ENCODE measurements around the gene PRSS23. TPM values are rescaled to one million over a fixed set of nuclear protein-coding genes. Genes with fewer than 3 reads are reported as not detected.
A peak's percentile ranks its signal among the peaks of the same experiment; 100 is the strongest.

PRSS23 gene
- total RNA-seq, 4 donors from 2014 or later: 11.9 to 36.3 (median 29.0) TPM

DNA sequence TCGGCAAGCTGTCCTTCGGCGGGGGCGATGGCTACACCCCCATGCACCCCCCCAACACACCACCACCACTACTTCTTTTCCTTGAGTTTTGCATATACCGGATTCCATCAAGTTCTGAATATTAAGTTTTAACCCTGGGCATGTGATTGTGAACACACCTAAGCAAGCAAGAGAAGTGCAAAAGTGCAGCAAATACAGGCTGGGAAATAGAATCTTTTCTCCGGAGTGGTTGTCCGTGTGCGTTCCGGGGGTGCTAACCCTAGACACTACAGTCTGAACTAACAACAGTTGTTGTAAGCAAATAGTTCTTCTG is 574 bp downstream of the PRSS23 start:
- no peaks in the 10 kb centered on the region for H3K36me3 ChIP-seq
- no peaks in the 10 kb centered on the region for H3K27me3 ChIP-seq
- H3K4me1 ChIP-seq: peaks cover 0 to 50% (median 11%) of the 10 kb centered on the region in 4 donors
- H3K27ac ChIP-seq: peak overlapping the region; percentile 47 to 83 (median 76)
- no peaks in the 10 kb centered on the region for H3K9me3 ChIP-seq
- TF ChIP-seq EP300 (IDR thresholded peaks at IDR 0.05) (no peak), POLR2A (IDR thresholded peaks at IDR 0.05) (no peak)
- TF ChIP-seq, protein P1, sequence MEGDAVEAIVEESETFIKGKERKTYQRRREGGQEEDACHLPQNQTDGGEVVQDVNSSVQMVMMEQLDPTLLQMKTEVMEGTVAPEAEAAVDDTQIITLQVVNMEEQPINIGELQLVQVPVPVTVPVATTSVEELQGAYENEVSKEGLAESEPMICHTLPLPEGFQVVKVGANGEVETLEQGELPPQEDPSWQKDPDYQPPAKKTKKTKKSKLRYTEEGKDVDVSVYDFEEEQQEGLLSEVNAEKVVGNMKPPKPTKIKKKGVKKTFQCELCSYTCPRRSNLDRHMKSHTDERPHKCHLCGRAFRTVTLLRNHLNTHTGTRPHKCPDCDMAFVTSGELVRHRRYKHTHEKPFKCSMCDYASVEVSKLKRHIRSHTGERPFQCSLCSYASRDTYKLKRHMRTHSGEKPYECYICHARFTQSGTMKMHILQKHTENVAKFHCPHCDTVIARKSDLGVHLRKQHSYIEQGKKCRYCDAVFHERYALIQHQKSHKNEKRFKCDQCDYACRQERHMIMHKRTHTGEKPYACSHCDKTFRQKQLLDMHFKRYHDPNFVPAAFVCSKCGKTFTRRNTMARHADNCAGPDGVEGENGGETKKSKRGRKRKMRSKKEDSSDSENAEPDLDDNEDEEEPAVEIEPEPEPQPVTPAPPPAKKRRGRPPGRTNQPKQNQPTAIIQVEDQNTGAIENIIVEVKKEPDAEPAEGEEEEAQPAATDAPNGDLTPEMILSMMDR (IDR thresholded peaks at IDR 0.05): no peak
- peak overlapping the region; percentile 52 to 76 (median 68) for H3K4me3 ChIP-seq
- no peak for DNase-seq (ENCODE audit: low spot score in 2 of 2)
- 2 to 4% methylated on average over 9 of the region's 9 CpGs for WGBS, 2 donors

DNA sequence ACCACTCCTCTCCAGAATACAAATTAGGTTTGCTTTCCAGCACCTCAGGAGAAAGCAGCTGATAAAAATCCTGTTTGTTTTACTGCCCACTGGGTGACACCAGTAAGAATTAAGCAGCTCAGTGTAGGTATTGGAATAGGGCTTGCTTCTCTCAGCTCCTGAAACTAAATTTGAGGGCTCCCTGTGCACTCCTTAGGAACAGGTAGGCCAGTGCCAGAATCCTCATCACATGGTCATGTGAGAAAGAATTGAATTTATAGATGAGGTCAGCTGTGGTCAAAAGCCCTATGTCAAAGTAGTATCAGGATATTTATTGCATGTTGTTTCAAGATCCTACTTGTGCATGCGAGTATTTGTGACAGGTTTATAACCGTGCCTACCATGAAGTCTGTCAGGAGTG is 1.0 kb downstream of the PRSS23 start:
- Histone ChIP-seq H3K4me3 (peak overlapping the region; percentile 52 to 76 (median 68)), H3K27ac (peak overlapping the region; percentile 47 to 83 (median 76)), H3K36me3 (no peaks in the 10 kb centered on the region), H3K9me3 (no peaks in the 10 kb centered on the region), H3K27me3 (no peaks in the 10 kb centered on the region), H3K4me1 (peaks cover 0 to 54% (median 12%) of the 10 kb centered on the region in 4 donors)
- DNase-seq (ENCODE audit: low spot score in 2 of 2): no peak
- WGBS, 2 donors: 60 to 61% methylated on average over 2 of the region's 2 CpGs
- TF ChIP-seq POLR2A (IDR thresholded peaks at IDR 0.05) (no peak), EP300 (IDR thresholded peaks at IDR 0.05) (no peak)
- TF ChIP-seq, protein P1 (IDR thresholded peaks at IDR 0.05): no peak

- H3K4me1 ChIP-seq: peaks cover 0 to 61% (median 12%) of the 10 kb centered on the region in 4 donors
- 30 to 39% methylated on average over 5 of the region's 5 CpGs for WGBS, 2 donors
- DNase-seq (ENCODE audit: low spot score in 2 of 2): no peak
Measured at GRCh38 chr11:86802146-86802545, 1.8 kb downstream of the PRSS23 start.

DNA sequence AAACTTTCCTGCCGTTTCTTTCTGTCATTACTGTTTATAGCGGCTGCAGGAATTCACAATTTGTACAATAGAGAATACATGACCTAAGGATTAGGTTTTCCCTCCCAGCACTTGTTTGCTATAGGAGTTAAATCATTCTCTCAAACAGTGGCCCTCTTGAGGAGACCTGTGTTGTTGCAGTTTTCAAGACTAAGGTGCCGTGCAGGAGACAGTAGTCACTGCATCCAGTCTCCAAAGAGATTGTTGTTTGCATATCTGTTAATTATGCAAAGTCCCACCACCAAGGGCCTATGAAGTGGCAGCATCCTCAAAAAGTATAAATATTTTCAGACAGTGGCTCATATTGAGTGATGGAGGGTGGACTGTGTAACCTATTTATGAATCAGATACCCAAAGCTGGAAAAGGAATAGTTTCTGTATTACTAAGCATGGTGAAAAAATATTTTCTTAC is 2.3 kb downstream of the PRSS23 start:
- TF ChIP-seq, protein P1 (IDR thresholded peaks at IDR 0.05): peak; percentile 33 to 57 (median 46)
- TF ChIP-seq POLR2A (IDR thresholded peaks at IDR 0.05): no peak
- peaks cover 0 to 66% (median 12%) of the 10 kb centered on the region in 4 donors for H3K4me1 ChIP-seq
- no peaks in the 10 kb centered on the region for H3K9me3 ChIP-seq
- DNase-seq (ENCODE audit: low spot score in 2 of 2): no peak
- H3K27ac ChIP-seq: peak overlapping the region in 2 of 4 donors; percentile 79 to 83
- 14 to 19% methylated on average over 3 of the region's 3 CpGs for WGBS, 2 donors
- peak overlapping the region in 3 of 4 donors; percentile 52 to 76 (median 67) for H3K4me3 ChIP-seq
- H3K36me3 ChIP-seq: no peaks in the 10 kb centered on the region
- H3K27me3 ChIP-seq: no peaks in the 10 kb centered on the region

More at GRCh38 chr11:86802146-86802545, 1.8 kb downstream of the PRSS23 start:
- Histone ChIP-seq H3K27ac (peak overlapping the region in 2 of 4 donors; percentile 76 to 83), H3K36me3 (no peaks in the 10 kb centered on the region), H3K27me3 (no peaks in the 10 kb centered on the region), H3K4me3 (peak overlapping the region in 3 of 4 donors; percentile 52 to 76 (median 67)), H3K9me3 (no peaks in the 10 kb centered on the region)
- TF ChIP-seq EP300 (IDR thresholded peaks at IDR 0.05): no peak
- TF ChIP-seq, protein P1 (IDR thresholded peaks at IDR 0.05): no peak
- no peak for TF ChIP-seq POLR2A (IDR thresholded peaks at IDR 0.05)

DNA sequence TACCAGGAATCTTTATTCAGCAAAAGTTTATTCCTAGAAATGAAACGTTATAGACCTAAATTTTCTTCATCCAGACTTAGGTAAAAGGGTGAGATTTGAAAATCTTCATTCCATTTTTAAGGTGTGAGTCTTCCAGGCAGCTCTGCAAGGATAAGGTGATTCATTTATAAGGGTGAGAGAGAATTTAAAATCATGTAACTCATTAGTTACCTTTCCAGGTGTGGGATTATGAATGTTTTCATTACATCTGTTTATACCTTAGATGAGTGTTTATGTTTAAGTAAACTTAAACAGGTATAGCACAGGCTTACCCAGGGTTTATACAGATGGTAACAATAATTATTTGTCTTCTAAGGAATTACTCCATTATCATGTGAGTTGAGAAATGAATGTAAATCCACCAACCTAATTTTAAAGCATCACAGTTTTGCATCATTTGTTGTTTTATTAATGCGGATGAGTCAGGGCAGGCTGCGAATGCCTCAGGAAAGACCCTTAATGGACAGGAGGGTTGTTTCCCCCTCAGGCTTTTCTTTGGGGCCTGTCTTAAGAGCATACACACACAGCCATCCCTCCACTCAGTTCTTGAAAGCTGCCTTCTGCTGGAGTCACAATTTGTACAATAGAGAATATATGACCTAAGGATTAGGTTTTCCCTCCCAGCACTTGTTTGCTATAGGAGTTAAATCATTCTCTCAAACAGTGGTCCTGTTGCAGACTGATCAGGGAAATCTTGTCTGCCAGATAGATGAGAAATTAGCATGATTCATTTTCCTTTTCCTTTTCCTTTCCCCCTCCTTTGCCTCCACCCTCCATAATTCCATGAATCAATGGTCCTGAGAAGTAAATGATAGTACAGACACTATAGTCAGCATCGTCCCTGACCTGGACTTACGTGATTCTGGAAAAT is 3.0 kb downstream of the PRSS23 start:
- Histone ChIP-seq H3K27me3 (no peaks in the 10 kb centered on the region), H3K27ac (peak overlapping the region in 2 of 4 donors; percentile 79 to 83), H3K4me1 (peaks cover 0 to 71% (median 12%) of the 10 kb centered on the region in 4 donors), H3K9me3 (no peaks in the 10 kb centered on the region), H3K36me3 (no peaks in the 10 kb centered on the region), H3K4me3 (peak overlapping the region in 2 of 4 donors; percentile 19 to 76)
- TF ChIP-seq EP300 (IDR thresholded peaks at IDR 0.05) (no peak), POLR2A (IDR thresholded peaks at IDR 0.05) (no peak)
- WGBS, 2 donors: 54 to 60% methylated on average over 5 of the region's 5 CpGs
- DNase-seq (ENCODE audit: low spot score in 2 of 2): no peak

All from tibial nerve (tissue), 4 donors.